ENCODE results near the gene TTC7B.

- TF ChIP-seq POLR2A (conservative IDR thresholded peaks at IDR 0.05): no peak
- TF ChIP-seq KAT7 (CRISPR knock-in tag; IDR thresholded peaks at IDR 0.05; ENCODE audit: borderline replicate concordance): no peak
- TF ChIP-seq CTCF (IDR thresholded peaks at IDR 0.05 in 2 of 3, conservative IDR thresholded peaks at IDR 0.05 in 1 of 3; ENCODE audit: insufficient read depth in 2 of 3, low read depth in 1 of 3, low read length in 3 of 3): no peak
These were observed 247.0 kb downstream of the TTC7B start for GRCh38 chr14:90569201-90569600.

Data from K562 (cell line).